GM18508 (cell line): ENCODE results near the gene METTL24.
"Not testable (repeated sequence)": the region's sequence is repeated elsewhere in the genome, so short reads cannot be mapped to it uniquely, and the experiment has no call there.

Source experiments
- ATAC-seq: cut with Tn5 transposase; IDR thresholded peaks from one replicate; pipeline ENCODE4 v1.9.1; 2021; ENCODE audit warnings: moderate number of reproducible peaks; ENCODE audit not compliant: insufficient read depth, unreplicated experiment

Gene METTL24

DNA sequence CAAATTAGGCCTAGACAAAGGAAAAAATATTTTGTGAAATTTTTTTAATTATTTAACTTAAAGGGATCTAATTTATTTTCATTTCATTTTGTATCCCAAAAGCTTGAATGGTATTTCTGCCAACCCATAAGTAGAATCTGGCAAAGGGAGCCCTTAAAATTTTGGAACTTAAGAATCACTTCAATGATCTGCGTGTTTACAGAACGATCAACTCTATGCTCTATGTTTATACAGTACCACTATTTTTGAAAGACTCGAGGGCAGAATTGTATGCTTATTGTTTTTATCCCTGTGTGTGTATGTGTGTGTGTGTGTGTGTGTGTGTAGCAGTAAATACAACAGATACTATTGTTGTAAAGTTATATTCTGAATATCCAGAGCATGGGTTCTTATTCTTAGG is 39.2 kb downstream of the METTL24 start:
- ATAC-seq = no peak

DNA sequence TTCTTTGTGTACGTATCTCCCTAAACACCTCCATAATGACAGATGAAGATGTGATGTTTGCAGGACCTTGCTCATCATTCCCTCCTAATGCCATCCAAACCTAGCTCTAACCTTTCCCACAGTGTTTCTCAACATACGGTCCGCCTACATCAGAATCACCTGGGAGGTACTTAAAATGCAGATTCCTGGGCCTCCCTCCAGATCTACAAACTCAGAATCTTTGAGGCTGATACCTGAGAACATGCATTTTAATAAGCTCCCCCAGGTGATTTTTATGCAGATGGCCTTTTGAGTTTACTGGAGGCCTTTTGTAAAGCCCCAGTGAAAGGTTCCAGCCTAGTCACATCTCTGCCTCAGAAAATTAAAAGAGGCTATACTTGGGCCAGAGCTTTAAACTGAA is 40.5 kb downstream of the METTL24 start:
- no peak for ATAC-seq

GRCh38 chr6:110317189-110317588 is 41.0 kb downstream of the METTL24 start:
- ATAC-seq = no peak

GRCh38 chr6:110315869-110316398 is 42.2 kb downstream of the METTL24 start:
- no peak for ATAC-seq

DNA sequence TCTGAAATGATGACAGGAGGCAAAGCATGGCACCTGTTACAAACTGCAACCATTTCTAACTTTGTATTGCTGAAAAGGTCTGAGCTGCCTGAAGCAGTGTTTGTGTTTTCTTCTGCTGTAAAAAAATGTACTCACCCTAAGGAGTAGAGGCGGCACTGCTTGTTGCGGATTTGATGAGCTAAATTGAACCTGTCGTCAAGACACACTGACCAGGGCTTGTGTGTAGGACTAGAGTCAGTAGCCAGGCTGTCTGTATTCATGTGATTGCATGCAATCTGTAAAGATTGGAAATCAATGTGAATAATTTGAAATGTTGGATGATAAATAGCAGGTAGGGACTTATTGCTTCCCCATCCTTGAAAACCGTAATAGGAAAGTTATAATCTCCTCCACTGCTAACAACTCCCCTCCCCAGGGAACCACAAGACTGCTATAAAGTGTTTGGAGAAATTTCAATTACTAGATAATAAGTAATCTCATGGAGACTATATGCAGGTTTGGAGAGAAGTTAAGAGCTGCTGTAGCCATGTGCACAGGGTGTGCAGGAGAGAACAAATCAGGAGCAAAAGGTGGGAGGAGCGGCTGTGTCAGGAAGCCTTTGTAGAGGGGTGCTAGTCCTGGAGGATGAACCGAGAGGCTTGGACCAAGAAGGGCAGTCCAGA is 42.8 kb downstream of the METTL24 start:
- ATAC-seq = no peak

- ATAC-seq = no peak
Measured at GRCh38 chr6:110310861-110311446, 47.2 kb downstream of the METTL24 start.

DNA sequence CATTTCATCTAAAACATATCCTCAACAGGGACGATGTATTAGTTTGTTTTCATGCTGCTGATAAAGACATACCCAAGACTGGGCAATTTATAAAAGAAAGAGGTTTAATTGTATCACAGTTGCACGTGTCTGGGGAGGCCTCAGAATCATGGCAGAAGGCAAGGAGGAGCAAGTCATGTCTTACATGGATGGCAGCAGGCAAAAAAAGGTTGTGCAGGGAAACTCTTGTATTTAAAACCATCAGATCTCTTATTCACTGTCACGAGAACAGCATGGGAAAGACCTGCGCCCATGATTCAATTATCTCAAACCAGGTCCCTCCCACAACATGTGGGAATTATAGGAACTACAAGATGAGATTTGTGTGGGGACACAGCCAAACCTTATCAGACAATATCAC is 48.7 kb downstream of the METTL24 start:
- not testable (repeated sequence) for ATAC-seq

- ATAC-seq = no peak
Measured at GRCh38 chr6:110307368-110307767, 50.8 kb downstream of the METTL24 start.

DNA sequence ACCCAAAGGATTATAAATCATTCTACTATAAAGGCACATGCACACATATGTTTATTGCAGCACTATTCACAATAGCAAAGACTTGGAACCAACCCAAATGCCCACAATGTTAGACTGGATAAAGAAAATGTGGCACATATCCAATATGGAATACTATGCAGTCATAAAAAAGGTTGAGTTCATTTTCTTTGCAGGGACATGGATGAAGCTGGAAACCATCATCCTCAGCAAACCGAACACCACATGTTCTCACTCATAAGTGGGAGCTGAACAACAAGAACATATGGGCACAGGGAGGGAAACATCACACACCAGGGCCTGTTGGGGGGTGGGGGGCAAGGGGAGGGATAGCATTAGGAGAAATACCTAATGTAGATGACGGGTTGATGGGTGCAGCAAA is 52.3 kb downstream of the METTL24 start:
- ATAC-seq = not testable (repeated sequence)

GRCh38 chr6:110303692-110304091 is 54.5 kb downstream of the METTL24 start:
- not testable (repeated sequence) for ATAC-seq

- ATAC-seq = no peak
Measured at GRCh38 chr6:110298916-110299315, 59.2 kb downstream of the METTL24 start.

DNA sequence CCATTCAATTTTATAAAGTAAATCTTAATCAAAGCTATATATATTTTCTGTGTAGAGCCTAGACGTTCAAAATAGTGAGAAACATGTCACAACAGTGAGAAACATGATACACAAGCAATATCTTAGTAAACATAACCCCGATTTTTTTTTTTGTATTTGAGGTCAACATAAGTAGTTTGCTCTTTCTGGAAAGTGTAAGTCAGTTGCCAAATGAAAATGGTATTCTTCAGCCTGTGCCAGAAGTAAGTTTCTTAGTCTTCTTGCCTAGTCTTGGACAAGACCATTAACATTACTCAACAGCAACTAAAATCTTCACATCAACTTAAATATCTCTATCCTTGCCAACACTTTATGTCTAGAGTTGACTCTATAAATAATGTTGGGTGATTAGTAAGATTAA is 59.7 kb downstream of the METTL24 start:
- no peak for ATAC-seq

DNA sequence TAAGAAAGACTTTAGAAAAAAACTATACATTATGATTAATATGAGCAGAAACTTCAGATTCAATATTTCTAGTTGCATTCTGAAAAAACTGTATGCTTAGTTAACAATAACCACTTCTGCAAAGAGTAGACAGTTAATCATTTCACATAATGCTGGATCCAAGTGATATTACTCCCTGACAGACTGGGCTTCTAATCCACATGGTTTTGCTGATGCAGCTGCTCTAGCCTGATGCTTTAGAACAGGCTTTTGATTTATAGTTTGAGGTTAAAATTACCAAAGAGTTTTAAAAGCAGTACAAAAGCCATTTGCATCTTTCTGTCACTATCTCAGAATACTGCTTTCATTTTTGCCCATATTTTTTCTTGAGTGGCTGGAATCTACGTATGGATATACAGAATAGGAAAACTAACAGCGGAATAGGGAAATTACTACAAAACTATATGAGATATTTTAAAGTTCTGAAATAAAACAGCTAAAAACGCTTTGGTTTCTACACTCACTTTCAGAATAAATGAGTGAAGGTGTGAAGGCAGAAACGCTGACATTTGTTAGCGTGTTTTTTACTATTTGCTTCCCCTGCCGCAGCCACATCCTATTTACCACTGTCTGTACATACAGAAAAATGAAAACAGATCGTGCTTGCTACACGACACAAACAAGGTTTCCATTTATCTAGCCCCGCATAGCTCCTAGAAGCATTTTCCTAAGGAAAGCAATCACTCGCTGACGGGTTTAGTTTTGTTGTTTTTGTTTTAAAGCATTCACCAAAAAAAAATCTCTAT is 61.7 kb downstream of the METTL24 start:
- ATAC-seq = no peak

DNA sequence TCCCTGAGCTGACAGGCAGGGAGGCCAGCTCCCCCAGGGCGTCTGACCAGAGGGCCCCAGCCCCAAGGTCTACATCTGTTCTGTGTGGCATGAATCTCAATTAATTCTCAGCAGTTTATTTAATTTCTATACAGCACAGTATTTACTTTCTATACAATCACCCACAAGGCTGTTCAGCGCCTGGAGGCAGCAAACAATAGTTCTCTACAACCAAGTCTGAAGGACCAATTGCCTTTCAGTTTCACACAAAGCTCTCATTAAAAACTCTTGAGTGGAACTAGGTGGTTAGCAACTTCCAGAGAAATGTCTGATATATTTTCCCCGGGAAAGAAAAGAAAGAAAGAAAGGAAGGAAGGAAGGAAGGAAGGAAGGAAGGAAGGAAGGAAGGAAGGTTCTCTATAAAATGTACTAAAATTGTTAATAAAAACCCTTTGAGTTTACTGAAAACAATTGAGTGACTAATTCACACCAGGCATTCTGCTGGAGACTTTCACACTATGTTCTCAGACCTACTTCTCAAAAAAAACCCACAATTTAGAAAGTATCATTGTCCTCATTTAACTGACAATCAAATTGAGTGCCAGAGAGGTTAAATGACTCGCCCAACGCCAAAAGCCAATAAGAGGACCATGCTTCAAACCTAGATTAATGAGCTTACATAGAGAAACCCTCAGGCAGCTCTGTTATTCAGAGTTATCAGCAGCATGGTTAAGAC is 62.5 kb downstream of the METTL24 start:
- no peak for ATAC-seq

- ATAC-seq = no peak
Measured at GRCh38 chr6:110287462-110288341, 70.4 kb downstream of the METTL24 start.

DNA sequence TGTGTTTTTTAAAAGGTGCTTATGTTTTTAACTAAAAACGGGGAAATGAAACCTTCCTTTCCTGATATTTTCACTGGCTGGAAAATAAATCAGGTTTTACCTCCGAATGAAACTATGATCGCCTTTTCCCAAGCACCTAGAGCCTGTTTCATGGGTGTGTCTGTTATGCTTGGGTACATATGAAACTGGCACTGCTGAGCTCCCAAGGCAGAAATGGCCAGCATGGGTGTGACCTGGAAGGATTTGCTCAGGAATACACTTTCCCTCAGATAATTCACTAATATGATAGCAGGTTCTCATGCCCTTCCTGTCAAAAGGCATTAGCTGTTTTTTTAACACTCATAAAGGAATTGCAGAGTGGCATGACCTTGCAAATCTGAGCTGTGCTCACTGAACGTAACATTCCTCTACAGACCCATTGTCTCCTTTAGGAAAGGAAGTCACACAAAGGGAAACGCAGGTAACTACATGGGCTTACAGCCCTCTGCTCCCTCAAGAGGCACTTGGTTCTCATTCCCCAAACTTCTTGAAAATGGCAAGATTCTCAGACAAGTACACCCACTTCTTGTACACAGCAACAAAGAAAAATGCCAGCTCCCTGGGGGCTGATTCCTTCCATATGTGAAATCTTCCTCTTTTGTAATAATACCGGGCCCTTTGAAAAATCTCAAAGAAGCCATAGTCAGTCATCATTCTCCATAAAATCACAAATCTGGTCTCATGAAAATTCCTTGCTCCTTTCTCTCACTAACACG is 72.7 kb downstream of the METTL24 start:
- ATAC-seq = no peak

- ATAC-seq = no peak
Measured at GRCh38 chr6:110284855-110285254, 73.3 kb downstream of the METTL24 start.

DNA sequence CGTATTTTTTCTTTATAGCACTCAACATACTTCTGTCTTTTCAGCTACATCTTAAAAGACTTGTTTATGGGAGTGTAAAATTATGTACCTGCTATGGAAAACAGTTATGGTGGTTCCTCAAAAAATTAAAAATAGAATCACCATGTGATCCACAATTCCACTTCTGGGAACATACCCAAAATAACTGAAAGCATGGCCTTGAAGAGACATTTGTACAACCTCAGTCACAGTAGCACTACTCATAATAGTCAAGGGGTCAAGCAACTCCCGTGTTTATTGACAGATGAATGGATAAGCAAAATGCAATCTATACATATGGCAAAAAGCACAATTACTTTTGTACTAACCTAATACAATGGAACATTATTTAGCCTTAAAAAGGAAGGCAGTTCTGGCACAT is 74.5 kb downstream of the METTL24 start:
- no peak for ATAC-seq

- ATAC-seq = no peak
Measured at GRCh38 chr6:110282412-110282811, 75.7 kb downstream of the METTL24 start.
